ENCODE results near the gene SDCBP2.

DNA sequence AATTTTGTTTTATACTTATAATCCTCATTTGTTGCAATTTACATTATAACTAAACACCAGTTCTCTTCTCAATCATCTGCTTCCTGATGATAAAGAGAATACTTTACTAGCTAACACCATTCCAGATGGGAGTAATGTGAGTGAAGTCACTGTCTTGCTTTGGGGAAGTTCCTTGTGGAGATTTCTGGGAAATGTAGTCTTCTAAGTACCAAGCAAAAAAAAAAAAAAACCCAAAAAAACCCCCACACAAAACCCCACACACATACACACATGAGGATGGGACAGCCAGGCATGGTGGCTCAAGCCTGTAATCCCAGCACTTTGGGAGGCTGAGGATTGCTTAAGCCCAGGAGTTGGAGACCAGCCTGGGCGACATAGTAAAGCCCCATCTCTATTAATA lies 65.1 kb downstream of the SDCBP2 start:
- no peak for TF ChIP-seq CTCF (IDR thresholded peaks at IDR 0.05)
- TF ChIP-seq, protein P1, sequence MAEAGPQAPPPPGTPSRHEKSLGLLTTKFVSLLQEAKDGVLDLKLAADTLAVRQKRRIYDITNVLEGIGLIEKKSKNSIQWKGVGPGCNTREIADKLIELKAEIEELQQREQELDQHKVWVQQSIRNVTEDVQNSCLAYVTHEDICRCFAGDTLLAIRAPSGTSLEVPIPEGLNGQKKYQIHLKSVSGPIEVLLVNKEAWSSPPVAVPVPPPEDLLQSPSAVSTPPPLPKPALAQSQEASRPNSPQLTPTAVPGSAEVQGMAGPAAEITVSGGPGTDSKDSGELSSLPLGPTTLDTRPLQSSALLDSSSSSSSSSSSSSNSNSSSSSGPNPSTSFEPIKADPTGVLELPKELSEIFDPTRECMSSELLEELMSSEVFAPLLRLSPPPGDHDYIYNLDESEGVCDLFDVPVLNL (CRISPR knock-in tag; IDR thresholded peaks at IDR 0.05; ENCODE audit: borderline replicate concordance, low read depth): no peak
- TF ChIP-seq MAX (CRISPR knock-in tag; IDR thresholded peaks at IDR 0.05): no peak
- no peak for TF ChIP-seq SOX15 (CRISPR knock-in tag; IDR thresholded peaks at IDR 0.05)
- TF ChIP-seq KAT7 (CRISPR knock-in tag; IDR thresholded peaks at IDR 0.05; ENCODE audit: borderline replicate concordance): no peak
- no peak for TF ChIP-seq AR (CRISPR knock-in tag; IDR thresholded peaks at IDR 0.05)
